Activated T-cell treated with anti-CD3 and anti-CD28 coated beads, Interleukin-2, amount 50 U/mL, for 72 hours (primary cell): ENCODE results near the gene SLC39A1. TPM values are rescaled to one million over a fixed set of nuclear protein-coding genes. Genes with fewer than 3 reads are reported as not detected.
A peak's percentile ranks its signal among the peaks of the same experiment; 100 is the strongest.
"Not testable (repeated sequence)": the region's sequence is repeated elsewhere in the genome, so short reads cannot be mapped to it uniquely, and the experiment has no call there.

Experiments used
- ATAC-seq, 2 donors: fragments of 150-1000 bp; cut with Tn5 transposase; replicated peaks in 1 of 2; 2 replicates each; pipeline ENCODE4 v1.10.0; 2021; ENCODE audit warnings: moderate library complexity in 2 of 2, mild to moderate bottlenecking in 1 of 2
- DNase-seq, 2 donors: peaks; one replicate each; pipeline ENCODE4 v3.0.0; 2021 to 2022; ENCODE audit warnings: mixed read lengths in 1 of 2
- H3K27ac Mint-ChIP-seq: one replicate; pipeline ENCODE4 v1.8.0; 2022; ENCODE audit warnings: mild to moderate bottlenecking, moderate library complexity, mixed read lengths
- H3K27me3 Mint-ChIP-seq: one replicate; pipeline ENCODE4 v1.8.0; 2022; ENCODE audit warnings: low read depth, mixed read lengths
- H3K36me3 Mint-ChIP-seq, 2 donors: one replicate each; pipeline ENCODE4 v1.8.0; 2022; ENCODE audit warnings: mixed read lengths in 2 of 2, mild to moderate bottlenecking in 1 of 2; ENCODE audit not compliant: insufficient read depth in 2 of 2
- H3K4me1 Mint-ChIP-seq: one replicate; pipeline ENCODE4 v1.8.0; 2022; ENCODE audit warnings: low read depth, mixed read lengths
- H3K4me3 Mint-ChIP-seq, 2 donors: one replicate each; pipeline ENCODE4 v1.8.0; 2022; ENCODE audit warnings: mild to moderate bottlenecking in 2 of 2, mixed read lengths in 2 of 2, moderate library complexity in 2 of 2
- H3K9me3 Mint-ChIP-seq, 2 donors: one replicate each; pipeline ENCODE4 v1.8.0; 2022; ENCODE audit warnings: mixed read lengths in 2 of 2
- total RNA-seq, 2 donors: library from RNA; stranded (reverse); gene quantifications; one replicate each; pipeline ENCODE4 v1.2.3, GENCODE V29; 2022

SLC39A1 gene
- total RNA-seq, 2 donors from 2014 or later = 86.5 to 90.7 TPM

DNA sequence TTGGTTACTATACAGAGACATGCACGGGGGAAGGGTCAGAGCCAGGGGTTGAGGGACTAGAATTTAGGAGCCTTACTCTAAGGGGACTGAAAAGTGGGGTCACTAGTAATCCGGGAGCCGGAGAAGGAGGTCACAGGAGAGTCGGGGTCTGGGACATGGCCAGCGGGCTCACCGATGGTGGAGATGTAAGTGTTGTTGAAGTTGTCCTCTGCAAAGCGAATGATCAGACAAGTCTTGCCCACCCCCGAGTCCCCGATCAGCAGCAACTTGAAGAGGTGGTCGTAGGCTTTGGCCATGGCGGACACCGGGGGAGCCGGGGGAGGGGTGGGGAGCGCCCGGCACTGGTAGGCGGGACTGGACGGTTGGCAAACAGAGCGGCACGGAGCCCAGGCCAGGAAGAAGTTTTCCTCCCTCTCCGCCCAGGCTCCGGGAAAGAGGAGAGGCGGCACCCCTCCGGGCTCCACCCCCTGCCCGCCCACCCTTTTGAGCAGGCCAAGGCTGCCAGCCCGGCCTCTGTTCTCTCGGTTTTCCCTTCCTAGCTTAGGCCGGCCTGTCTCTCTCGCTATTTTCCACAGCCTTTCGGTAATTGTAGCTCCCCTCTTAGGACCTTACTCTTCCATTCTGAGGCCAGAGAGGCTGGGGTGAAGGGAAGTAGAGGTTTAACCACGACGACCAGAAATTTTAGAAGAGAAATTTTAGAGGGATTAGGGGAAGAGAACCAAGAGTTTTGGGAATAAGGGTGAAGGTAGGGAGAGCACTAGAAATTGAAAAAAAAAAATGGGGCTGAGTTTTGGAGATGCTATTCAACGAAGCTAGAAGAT lies 22.8 kb upstream of the SLC39A1 start, which contains the start of gene RAB13:
Gene RAB13 (minus strand): TSS at position 399 of the 821 bp plus-strand sequence. CDS start 103 bp downstream, at position 296.
- H3K9me3 Mint-ChIP-seq = peaks cover 0 to 1% of the 10 kb centered on the region in 2 donors
- H3K27ac Mint-ChIP-seq = peak within 1 kb of the TSS; percentile 91
- peaks cover 7 to 9% of the 10 kb centered on the region in 2 donors for H3K36me3 Mint-ChIP-seq
- peak within 1 kb of the TSS; percentile 93 to 95 for H3K4me3 Mint-ChIP-seq
- ATAC-seq = peak in 1 of 2 donors; percentile 10
- no peaks in the 10 kb centered on the region for H3K27me3 Mint-ChIP-seq
- peak in 1 of 2 donors; percentile 27 for DNase-seq
- H3K4me1 Mint-ChIP-seq = peaks cover 47% of the 10 kb centered on the region

GRCh38 chr1:153985341-153985912 lies 22.1 kb upstream of the SLC39A1 start:
- H3K36me3 Mint-ChIP-seq = peaks cover 0 to 2% of the 10 kb centered on the region in 2 donors
- peak overlapping the region; percentile 93 to 95 for H3K4me3 Mint-ChIP-seq
- H3K4me1 Mint-ChIP-seq = peaks cover 44% of the 10 kb centered on the region
- peak overlapping the region; percentile 91 for H3K27ac Mint-ChIP-seq
- ATAC-seq (peak; percentile 83 to 85), DNase-seq (peak; percentile 68 to 82)
- H3K9me3 Mint-ChIP-seq = peaks cover 0 to 1% of the 10 kb centered on the region in 2 donors
- H3K27me3 Mint-ChIP-seq = no peaks in the 10 kb centered on the region

- ATAC-seq = no peak
These were observed 21.0 kb upstream of the SLC39A1 start for GRCh38 chr1:153984123-153984894.

DNA sequence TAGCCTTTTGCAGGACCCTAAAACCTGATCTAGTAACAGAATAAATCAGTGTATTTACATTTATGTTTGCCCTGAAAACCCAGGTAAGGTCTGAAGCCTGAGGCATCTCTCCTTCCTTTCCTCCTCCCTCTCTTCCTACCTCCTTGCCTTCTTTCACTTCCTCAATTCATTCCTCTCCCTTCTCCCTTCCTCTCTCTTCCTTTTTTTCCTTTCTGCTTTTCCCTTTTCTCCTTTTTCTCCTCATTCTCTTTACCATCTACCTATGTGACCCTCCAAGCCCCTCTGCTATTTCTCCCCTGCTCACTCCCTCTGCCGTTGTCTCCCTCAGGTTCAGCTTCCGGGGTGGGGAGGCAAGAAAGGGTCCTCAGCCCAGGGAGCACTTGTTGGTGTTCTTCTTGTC lies 18.4 kb upstream of the SLC39A1 start:
- DNase-seq, H3K9me3 Mint-ChIP-seq, ATAC-seq, H3K27me3 Mint-ChIP-seq, H3K36me3 Mint-ChIP-seq, H3K4me3 Mint-ChIP-seq, H3K27ac Mint-ChIP-seq: not testable (repeated sequence)
- H3K4me1 Mint-ChIP-seq = peaks cover 41% of the 10 kb centered on the region

More at GRCh38 chr1:153984123-153984894, 21.0 kb upstream of the SLC39A1 start:
- Mint-ChIP-seq H3K4me1 (peaks cover 37% of the 10 kb centered on the region), H3K36me3 (peaks cover 0 to 2% of the 10 kb centered on the region in 2 donors), H3K27me3 (no peaks in the 10 kb centered on the region), H3K4me3 (peak overlapping the region; percentile 5 to 60), H3K9me3 (no peaks in the 10 kb centered on the region), H3K27ac (no peak overlapping the region)
- DNase-seq = no peak

GRCh38 chr1:153979091-153979490 lies 15.8 kb upstream of the SLC39A1 start:
- Mint-ChIP-seq H3K36me3 (peaks cover 17 to 18% of the 10 kb centered on the region in 2 donors), H3K4me3 (peak overlapping the region; percentile 95 to 98), H3K4me1 (peaks cover 40% of the 10 kb centered on the region)
- not testable (repeated sequence) for H3K27me3 Mint-ChIP-seq, DNase-seq, H3K9me3 Mint-ChIP-seq, ATAC-seq, H3K27ac Mint-ChIP-seq

- no peaks in the 10 kb centered on the region for H3K9me3 Mint-ChIP-seq
- peaks cover 47% of the 10 kb centered on the region for H3K4me1 Mint-ChIP-seq
- no peaks in the 10 kb centered on the region for H3K27me3 Mint-ChIP-seq
- ATAC-seq (no peak), DNase-seq (no peak)
- H3K36me3 Mint-ChIP-seq = peaks cover 20 to 21% of the 10 kb centered on the region in 2 donors
- peak overlapping the region; percentile 95 to 98 for H3K4me3 Mint-ChIP-seq
- peak overlapping the region; percentile 91 for H3K27ac Mint-ChIP-seq
These were observed 15.1 kb upstream of the SLC39A1 start for GRCh38 chr1:153978274-153978909.

DNA sequence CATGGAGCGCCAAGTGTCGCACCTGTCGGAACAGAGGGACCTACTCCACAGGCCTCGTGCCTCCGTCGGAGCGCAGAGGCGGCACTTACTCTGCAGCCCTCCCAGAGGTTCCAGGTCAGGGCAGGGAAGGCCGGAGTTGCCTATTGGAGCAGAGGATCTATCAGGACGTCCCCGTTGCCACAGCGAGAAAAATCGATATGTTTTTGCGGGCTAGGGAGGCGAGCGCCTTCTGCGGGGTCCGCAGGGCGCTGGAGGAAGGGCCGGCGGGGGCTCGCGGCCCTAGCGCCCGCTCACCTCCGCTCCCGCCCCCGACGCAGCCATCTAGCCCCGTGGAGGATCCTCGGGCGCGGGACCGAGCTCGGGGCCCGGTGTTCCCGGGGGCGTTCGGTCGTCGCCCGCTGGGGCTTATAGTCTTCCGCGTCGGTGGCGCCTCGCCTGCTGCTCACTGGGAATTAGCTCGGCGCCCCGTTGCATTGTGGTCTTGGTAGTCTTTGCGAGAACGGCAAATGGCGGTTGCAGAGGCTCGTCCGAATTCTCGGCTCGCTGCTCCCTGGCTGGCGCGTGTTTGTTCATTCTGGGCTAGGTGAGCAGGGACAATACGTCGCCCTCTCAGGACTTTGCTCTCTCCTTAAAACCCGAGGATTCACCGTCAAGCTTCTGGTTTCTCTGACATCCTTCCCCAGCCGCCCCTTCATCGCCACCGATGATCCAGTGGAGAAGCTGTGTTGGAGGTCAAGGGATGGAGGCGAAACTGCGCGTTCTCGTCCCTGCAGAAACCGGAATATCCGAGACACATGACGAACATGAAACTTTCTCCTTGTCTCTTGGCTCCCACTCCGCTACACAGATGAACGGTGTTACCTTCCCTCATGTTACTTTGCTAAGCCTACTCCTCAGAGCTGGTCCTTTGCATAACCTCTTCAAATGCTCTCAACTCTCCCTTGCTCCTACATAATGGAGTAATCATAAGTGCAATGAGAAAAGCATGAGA lies 14.2 kb upstream of the SLC39A1 start, which contains the start of gene JTB:
Gene JTB (minus strand): TSS at position 425 of the 991 bp plus-strand sequence. CDS start 422 bp downstream, at position 3.
- no peaks in the 10 kb centered on the region for H3K27me3 Mint-ChIP-seq
- peaks cover 52% of the 10 kb centered on the region for H3K4me1 Mint-ChIP-seq
- peaks cover 21 to 23% of the 10 kb centered on the region in 2 donors for H3K36me3 Mint-ChIP-seq
- H3K4me3 Mint-ChIP-seq = peak within 1 kb of the TSS; percentile 95 to 98
- peak; percentile 94 to 95 for ATAC-seq
- H3K9me3 Mint-ChIP-seq = no peaks in the 10 kb centered on the region
- H3K27ac Mint-ChIP-seq = peak within 1 kb of the TSS; percentile 96
- DNase-seq = peak; percentile 84 to 88

GRCh38 chr1:153976819-153977249 lies 13.5 kb upstream of the SLC39A1 start:
- DNase-seq (no peak), ATAC-seq (no peak)
- H3K9me3 Mint-ChIP-seq = no peaks in the 10 kb centered on the region
- H3K27me3 Mint-ChIP-seq = no peaks in the 10 kb centered on the region
- peaks cover 59% of the 10 kb centered on the region for H3K4me1 Mint-ChIP-seq
- peak overlapping the region; percentile 95 to 98 for H3K4me3 Mint-ChIP-seq
- H3K27ac Mint-ChIP-seq = peak overlapping the region; percentile 96
- peaks cover 21 to 23% of the 10 kb centered on the region in 2 donors for H3K36me3 Mint-ChIP-seq

GRCh38 chr1:153973525-153973924 lies 10.2 kb upstream of the SLC39A1 start:
- H3K4me1 Mint-ChIP-seq = peaks cover 59% of the 10 kb centered on the region
- H3K4me3 Mint-ChIP-seq = no peak overlapping the region

GRCh38 chr1:153973071-153973470 lies 9.7 kb upstream of the SLC39A1 start:
- peaks cover 59% of the 10 kb centered on the region for H3K4me1 Mint-ChIP-seq
- H3K9me3 Mint-ChIP-seq = no peaks in the 10 kb centered on the region
- H3K36me3 Mint-ChIP-seq = peaks cover 21 to 23% of the 10 kb centered on the region in 2 donors

More at GRCh38 chr1:153973525-153973924, 10.2 kb upstream of the SLC39A1 start:
- DNase-seq (no peak), ATAC-seq (no peak)
- no peaks in the 10 kb centered on the region for H3K27me3 Mint-ChIP-seq
- no peak overlapping the region for H3K27ac Mint-ChIP-seq
- H3K36me3 Mint-ChIP-seq = peaks cover 21 to 23% of the 10 kb centered on the region in 2 donors
- H3K9me3 Mint-ChIP-seq = no peaks in the 10 kb centered on the region

GRCh38 chr1:153970346-153970745 lies 7.0 kb upstream of the SLC39A1 start:
- no peaks in the 10 kb centered on the region for H3K27me3 Mint-ChIP-seq
- H3K4me1 Mint-ChIP-seq = peaks cover 72% of the 10 kb centered on the region
- ATAC-seq (no peak), DNase-seq (no peak)
- H3K36me3 Mint-ChIP-seq = peaks cover 14 to 21% of the 10 kb centered on the region in 2 donors
- H3K9me3 Mint-ChIP-seq = no peaks in the 10 kb centered on the region
- H3K27ac Mint-ChIP-seq = no peak overlapping the region
- no peak overlapping the region for H3K4me3 Mint-ChIP-seq

More at GRCh38 chr1:153973071-153973470, 9.7 kb upstream of the SLC39A1 start:
- DNase-seq = no peak
- ATAC-seq = no peak
- no peaks in the 10 kb centered on the region for H3K27me3 Mint-ChIP-seq
- H3K27ac Mint-ChIP-seq = no peak overlapping the region
- H3K4me3 Mint-ChIP-seq = no peak overlapping the region
